GM04503 (cell line): ENCODE results near the gene IPP.
"Not testable (repeated sequence)": the region's sequence is repeated elsewhere in the genome, so short reads cannot be mapped to it uniquely, and the experiment has no call there.

Experiments
- DNase-seq: peaks from one replicate; pipeline ENCODE4 v3.0.0-alpha.2; 2012; ENCODE audit warnings: low read depth

Gene IPP

GRCh38 chr1:45684402-45684801, 66.1 kb downstream of the IPP start:
- DNase-seq: no peak

GRCh38 chr1:45682942-45683341, 67.5 kb downstream of the IPP start:
- no peak for DNase-seq

- no peak for DNase-seq
Measured at GRCh38 chr1:45679123-45679522, 71.3 kb downstream of the IPP start.

- DNase-seq: no peak
Measured at GRCh38 chr1:45678489-45678888, 72.0 kb downstream of the IPP start.

- no peak for DNase-seq
Measured at GRCh38 chr1:45677751-45678245, 72.7 kb downstream of the IPP start.

GRCh38 chr1:45676553-45676952, 73.9 kb downstream of the IPP start:
- not testable (repeated sequence) for DNase-seq

- DNase-seq: no peak
Measured at GRCh38 chr1:45674478-45674877, 76.0 kb downstream of the IPP start.

GRCh38 chr1:45673956-45674355, 76.5 kb downstream of the IPP start:
- DNase-seq: no peak

- DNase-seq: no peak
Measured at GRCh38 chr1:45669859-45670655, 80.4 kb downstream of the IPP start.

- DNase-seq: peak; percentile 29
Measured at GRCh38 chr1:45669379-45669778, 81.1 kb downstream of the IPP start.

GRCh38 chr1:45668526-45668925, 81.9 kb downstream of the IPP start:
- no peak for DNase-seq

- no peak for DNase-seq
Measured at GRCh38 chr1:45667321-45668111, 82.9 kb downstream of the IPP start.

GRCh38 chr1:45666836-45667235, 83.6 kb downstream of the IPP start:
- no peak for DNase-seq

- DNase-seq: no peak
Measured at GRCh38 chr1:45660336-45660735, 90.1 kb downstream of the IPP start.

- DNase-seq: no peak
Measured at GRCh38 chr1:45659222-45659621, 91.2 kb downstream of the IPP start.

- DNase-seq: no peak
Measured at GRCh38 chr1:45658171-45658570, 92.3 kb downstream of the IPP start.

GRCh38 chr1:45656573-45657226, 93.8 kb downstream of the IPP start:
- no peak for DNase-seq

GRCh38 chr1:45654540-45655280, 95.7 kb downstream of the IPP start:
- no peak for DNase-seq
